Neural progenitor cell (in vitro differentiated cells): ENCODE results near the gene FAM53A. TPM values are rescaled to one million over a fixed set of nuclear protein-coding genes. Genes with fewer than 3 reads are reported as not detected.
"Not testable (repeated sequence)": the region's sequence is repeated elsewhere in the genome, so short reads cannot be mapped to it uniquely, and the experiment has no call there.

Experiments used
- DNase-seq: peaks from one replicate; pipeline ENCODE4 v3.0.0-alpha.2; 2016; ENCODE audit warnings: low spot score
- H2AFZ ChIP-seq: fragments of 200-600 bp; sonication (generic); replicated peaks from 2 replicates; pipeline ENCODE4 v1.6.1; 2016; ENCODE audit warnings: antibody characterized with exemption
- H3F3A ChIP-seq: fragments of 200-600 bp; sonication (generic); 2 replicates; pipeline ENCODE4 v1.6.1; 2016; ENCODE audit warnings: antibody characterized with exemption, low read depth
- H3K27ac ChIP-seq: fragments of 200-600 bp; sonication (generic); 2 replicates; pipeline ENCODE4 v1.5.1; 2016; ENCODE audit warnings: mild to moderate bottlenecking
- H3K27me3 ChIP-seq: fragments of 200-600 bp; sonication (generic); 2 replicates; pipeline ENCODE4 v1.6.1; 2016; ENCODE audit warnings: mild to moderate bottlenecking, moderate library complexity
- H3K36me3 ChIP-seq: fragments of 200-600 bp; sonication (generic); 2 replicates; pipeline ENCODE4 v1.5.1; 2016
- H3K4me1 ChIP-seq: fragments of 200-600 bp; sonication (generic); 2 replicates; pipeline ENCODE4 v1.6.1; 2016; ENCODE audit warnings: mixed run types
- H3K4me2 ChIP-seq: fragments of 200-600 bp; sonication (generic); 2 replicates; pipeline ENCODE4 v1.6.1; 2016
- H3K4me3 ChIP-seq: fragments of 200-600 bp; sonication (generic); 2 replicates; pipeline ENCODE4 v1.5.1; 2016
- H3K79me2 ChIP-seq: fragments of 200-600 bp; sonication (generic); 2 replicates; pipeline ENCODE4 v1.6.1; 2016; ENCODE audit warnings: low read depth
- H3K9ac ChIP-seq: fragments of 200-600 bp; sonication (generic); 2 replicates; pipeline ENCODE4 v1.6.1; 2016
- H3K9me3 ChIP-seq: fragments of 200-600 bp; sonication (generic); 2 replicates; pipeline ENCODE4 v1.5.1; 2016; ENCODE audit warnings: low read depth
- H4K20me1 ChIP-seq: fragments of 200-600 bp; sonication (generic); 2 replicates; pipeline ENCODE4 v1.6.1; 2016; ENCODE audit warnings: low read depth
- H3K27ac Mint-ChIP-seq: 3 replicates; pipeline ENCODE4 v1.8.0; 2021; ENCODE audit warnings: mixed read lengths
- H3K27me3 Mint-ChIP-seq: 2 replicates; pipeline ENCODE4 v1.8.0; 2022; ENCODE audit warnings: low read depth, mild to moderate bottlenecking, inconsistent platforms, moderate library complexity, mixed read lengths; ENCODE audit not compliant: insufficient read depth
- H3K36me3 Mint-ChIP-seq: 3 replicates; pipeline ENCODE4 v1.8.0; 2021; ENCODE audit warnings: mixed read lengths
- H3K4me1 Mint-ChIP-seq: 3 replicates; pipeline ENCODE4 v1.8.0; 2021; ENCODE audit warnings: mixed read lengths
- H3K4me3 Mint-ChIP-seq: 3 replicates; pipeline ENCODE4 v1.8.0; 2021; ENCODE audit warnings: mild to moderate bottlenecking, moderate library complexity, mixed read lengths
- H3K9me3 Mint-ChIP-seq: 3 replicates; pipeline ENCODE4 v1.8.0; 2020; ENCODE audit warnings: mixed read lengths
- CTCF ChIP-seq: fragments of 200-600 bp; sonication (generic); IDR thresholded peaks from 2 replicates; pipeline ENCODE4 v1.5.1; 2017; ENCODE audit warnings: antibody characterized with exemption, mild to moderate bottlenecking
- EZH2 ChIP-seq: fragments of 200-600 bp; sonication (generic); IDR thresholded peaks from 2 replicates; pipeline ENCODE4 v1.6.1; 2017; ENCODE audit warnings: antibody characterized with exemption, mild to moderate bottlenecking, moderate library complexity
- EZH2phosphoT487 ChIP-seq: fragments of 200-600 bp; sonication (generic); IDR thresholded peaks from 2 replicates; pipeline ENCODE4 v1.6.1; 2017; ENCODE audit warnings: antibody characterized with exemption
- total RNA-seq: library from RNA; depleted of rRNA; stranded (reverse); fragments of >200 nt; gene quantifications from 2 replicates; pipeline ENCODE4 v1.2.3, GENCODE V29; 2015; ENCODE audit warnings: low replicate concordance

The FAM53A gene
- total RNA-seq, 1 donor from 2014 or later, result 3.2 TPM

GRCh38 chr4:1675136-1675801, 8.8 kb downstream of the FAM53A start:
- no peak overlapping the region for H3K4me3 ChIP-seq
- no peak overlapping the region for H3K27ac ChIP-seq
- Mint-ChIP-seq H3K9me3 (no peaks in the 10 kb centered on the region), H3K4me1 (peaks cover 6% of the 10 kb centered on the region), H3K27ac (no peak overlapping the region), H3K4me3 (no peak overlapping the region), H3K36me3 (no peaks in the 10 kb centered on the region), H3K27me3 (peaks cover 5% of the 10 kb centered on the region)
- H3F3A ChIP-seq, result no peaks in the 10 kb centered on the region
- H3K9me3 ChIP-seq, result no peaks in the 10 kb centered on the region
- no peak overlapping the region for H3K9ac ChIP-seq
- H2AFZ ChIP-seq, result no peak overlapping the region
- no peaks in the 10 kb centered on the region for H3K27me3 ChIP-seq
- DNase-seq, result no peak
- no peaks in the 10 kb centered on the region for H3K36me3 ChIP-seq
- TF ChIP-seq EZH2 (no peak), EZH2phosphoT487 (no peak)
- H3K4me1 ChIP-seq, result no peaks in the 10 kb centered on the region
- no peaks in the 10 kb centered on the region for H3K79me2 ChIP-seq
- no peak overlapping the region for H3K4me2 ChIP-seq
- H4K20me1 ChIP-seq, result no peaks in the 10 kb centered on the region

GRCh38 chr4:1674682-1675081, 9.4 kb downstream of the FAM53A start:
- Mint-ChIP-seq H3K36me3 (no peaks in the 10 kb centered on the region), H3K4me3 (no peak overlapping the region), H3K4me1 (peaks cover 6% of the 10 kb centered on the region), H3K27ac (no peak overlapping the region), H3K9me3 (no peaks in the 10 kb centered on the region), H3K27me3 (peaks cover 8% of the 10 kb centered on the region)
- Histone ChIP-seq H3K36me3 (no peaks in the 10 kb centered on the region), H3K4me3 (no peak overlapping the region), H2AFZ (no peak overlapping the region), H3K27me3 (no peaks in the 10 kb centered on the region), H4K20me1 (no peaks in the 10 kb centered on the region), H3K4me2 (no peak overlapping the region), H3K9me3 (no peaks in the 10 kb centered on the region), H3K27ac (no peak overlapping the region), H3F3A (no peaks in the 10 kb centered on the region), H3K4me1 (no peaks in the 10 kb centered on the region), H3K79me2 (no peaks in the 10 kb centered on the region), H3K9ac (no peak overlapping the region)
- no peak for TF ChIP-seq CTCF
- no peak for TF ChIP-seq EZH2phosphoT487
- no peak for TF ChIP-seq EZH2
- no peak for DNase-seq

- Mint-ChIP-seq H3K9me3 (no peaks in the 10 kb centered on the region), H3K4me1 (peaks cover 9% of the 10 kb centered on the region), H3K27ac (no peak overlapping the region), H3K27me3 (peaks cover 10% of the 10 kb centered on the region), H3K4me3 (no peak overlapping the region), H3K36me3 (no peaks in the 10 kb centered on the region)
- Histone ChIP-seq H3K27me3 (no peaks in the 10 kb centered on the region), H3K79me2 (no peaks in the 10 kb centered on the region), H4K20me1 (no peaks in the 10 kb centered on the region), H3K4me3 (no peak overlapping the region), H3F3A (no peaks in the 10 kb centered on the region), H3K36me3 (no peaks in the 10 kb centered on the region), H3K9ac (no peak overlapping the region), H2AFZ (no peak overlapping the region), H3K27ac (no peak overlapping the region), H3K4me1 (peaks cover under 1% of the 10 kb centered on the region), H3K4me2 (no peak overlapping the region), H3K9me3 (no peaks in the 10 kb centered on the region)
- DNase-seq, result no peak
- TF ChIP-seq EZH2, result no peak
- no peak for TF ChIP-seq CTCF
- TF ChIP-seq EZH2phosphoT487, result no peak
Observed at GRCh38 chr4:1673671-1674070, 10.4 kb downstream of the FAM53A start.

GRCh38 chr4:1671011-1671410, 13.1 kb downstream of the FAM53A start:
- not testable (repeated sequence) for H3K27me3 Mint-ChIP-seq, H3K4me3 Mint-ChIP-seq, H3K4me3 ChIP-seq, H3F3A ChIP-seq, H3K4me2 ChIP-seq, H3K9me3 ChIP-seq, H3K79me2 ChIP-seq, H4K20me1 ChIP-seq, H3K27me3 ChIP-seq, H3K9ac ChIP-seq, H3K4me1 ChIP-seq, H3K36me3 Mint-ChIP-seq, H3K9me3 Mint-ChIP-seq, H3K36me3 ChIP-seq, H3K27ac ChIP-seq, H3K27ac Mint-ChIP-seq, H2AFZ ChIP-seq, DNase-seq
- peaks cover 13% of the 10 kb centered on the region for H3K4me1 Mint-ChIP-seq
